Measurements from ENCODE around the gene RGL1. TPM values are rescaled to one million over a fixed set of nuclear protein-coding genes. Genes with fewer than 3 reads are reported as not detected.

RGL1 gene
- total RNA-seq, 2 experiments from 2014 or later, result 2.0 TPM

- intact Hi-C loops (cut with DNase I, micrococcal nuclease), result no loop called here
- Mint-ChIP-seq H3K36me3 (ENCODE audit: low read depth) (no peaks in the 10 kb centered on the region), H3K9me3 (ENCODE audit: low read depth) (no peaks in the 10 kb centered on the region), H3K4me3 (no peak overlapping the region), H3K27ac (no peak overlapping the region), H3K4me1 (peaks cover 15% of the 10 kb centered on the region), H3K27me3 (no peaks in the 10 kb centered on the region)
- CTCF ChIA-PET, result no interaction called here
- POLR2A ChIA-PET, result no interaction called here
- ATAC-seq (no peak), DNase-seq (no peak)
Measured at GRCh38 chr1:183872403-183872802, 67.5 kb downstream of the RGL1 start.

- DNase-seq (no peak), ATAC-seq (peak; percentile 64)
- intact Hi-C loops (cut with DNase I, micrococcal nuclease), result no loop called here
- Mint-ChIP-seq H3K9me3 (ENCODE audit: low read depth) (no peaks in the 10 kb centered on the region), H3K27ac (peak overlapping the region; percentile 58), H3K4me3 (no peak overlapping the region), H3K36me3 (ENCODE audit: low read depth) (no peaks in the 10 kb centered on the region), H3K27me3 (no peaks in the 10 kb centered on the region), H3K4me1 (peaks cover 15% of the 10 kb centered on the region)
- CTCF ChIA-PET, result no interaction called here
- POLR2A ChIA-PET, result no interaction called here
Measured at GRCh38 chr1:183873642-183874041, 68.7 kb downstream of the RGL1 start.

DNA sequence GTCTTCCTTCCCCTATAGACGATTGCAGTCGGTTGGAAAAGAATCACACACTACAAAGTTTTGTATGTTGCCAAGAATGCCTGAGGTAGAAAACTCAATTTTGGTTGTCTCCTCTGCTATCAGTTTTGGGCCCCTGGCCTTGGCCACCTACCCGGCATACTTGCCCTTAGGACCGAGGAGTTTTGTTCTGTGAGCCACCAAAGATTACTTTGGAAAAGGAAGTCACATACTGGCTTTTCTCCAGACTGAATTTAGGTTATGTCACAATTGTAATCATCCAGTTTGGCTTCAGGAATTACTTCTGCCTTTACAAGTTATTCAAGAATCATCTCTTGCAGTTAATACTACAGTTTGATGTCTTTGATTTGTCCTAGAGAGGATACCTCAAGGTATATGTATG, 71.4 kb downstream of the RGL1 start:
- Mint-ChIP-seq H3K27ac (no peak overlapping the region), H3K4me3 (no peak overlapping the region), H3K9me3 (ENCODE audit: low read depth) (no peaks in the 10 kb centered on the region), H3K36me3 (ENCODE audit: low read depth) (no peaks in the 10 kb centered on the region), H3K4me1 (peaks cover 15% of the 10 kb centered on the region), H3K27me3 (no peaks in the 10 kb centered on the region)
- CTCF ChIA-PET, result interaction anchor here (0.6 kb wide), 1 partner anchor 39 kb away, joined by 3 read pairs; no protein-coding TSS in a partner anchor
- DNase-seq (no peak), ATAC-seq (no peak)
- intact Hi-C loops (cut with DNase I, micrococcal nuclease), result no loop called here
- POLR2A ChIA-PET, result no interaction called here

GRCh38 chr1:183877053-183877720, 72.3 kb downstream of the RGL1 start:
- no peak overlapping the region for H3K4me3 Mint-ChIP-seq
- no peaks in the 10 kb centered on the region for H3K36me3 Mint-ChIP-seq (ENCODE audit: low read depth)
- peaks cover 15% of the 10 kb centered on the region for H3K4me1 Mint-ChIP-seq
- no peak for DNase-seq
- ChIA-PET CTCF (interaction anchor here (0.8 kb wide), 1 partner anchor 11 kb away, joined by 3 read pairs; no protein-coding TSS in a partner anchor), POLR2A (no interaction called here)
- H3K27me3 Mint-ChIP-seq, result no peaks in the 10 kb centered on the region
- intact Hi-C loops (cut with DNase I, micrococcal nuclease), result no loop called here
- H3K27ac Mint-ChIP-seq, result no peak overlapping the region
- H3K9me3 Mint-ChIP-seq (ENCODE audit: low read depth), result no peaks in the 10 kb centered on the region
- ATAC-seq, result no peak

- no peaks in the 10 kb centered on the region for H3K9me3 Mint-ChIP-seq (ENCODE audit: low read depth)
- no peak overlapping the region for H3K27ac Mint-ChIP-seq
- DNase-seq, result no peak
- H3K4me3 Mint-ChIP-seq, result no peak overlapping the region
- ChIA-PET POLR2A (no interaction called here), CTCF (no interaction called here)
- peaks cover 1% of the 10 kb centered on the region for H3K4me1 Mint-ChIP-seq
- no peak for ATAC-seq
- intact Hi-C loops (cut with DNase I, micrococcal nuclease), result no loop called here
- peaks cover 4% of the 10 kb centered on the region for H3K36me3 Mint-ChIP-seq (ENCODE audit: low read depth)
- no peaks in the 10 kb centered on the region for H3K27me3 Mint-ChIP-seq
Measured at GRCh38 chr1:183879494-183879893, 74.6 kb downstream of the RGL1 start.

GRCh38 chr1:183879966-183880365, 75.0 kb downstream of the RGL1 start:
- Mint-ChIP-seq H3K27ac (no peak overlapping the region), H3K9me3 (ENCODE audit: low read depth) (no peaks in the 10 kb centered on the region), H3K4me3 (no peak overlapping the region), H3K4me1 (no peaks in the 10 kb centered on the region), H3K36me3 (ENCODE audit: low read depth) (peaks cover 4% of the 10 kb centered on the region), H3K27me3 (no peaks in the 10 kb centered on the region)
- CTCF ChIA-PET, result no interaction called here
- intact Hi-C loops (cut with DNase I, micrococcal nuclease), result no loop called here
- DNase-seq (no peak), ATAC-seq (no peak)
- POLR2A ChIA-PET, result no interaction called here

DNA sequence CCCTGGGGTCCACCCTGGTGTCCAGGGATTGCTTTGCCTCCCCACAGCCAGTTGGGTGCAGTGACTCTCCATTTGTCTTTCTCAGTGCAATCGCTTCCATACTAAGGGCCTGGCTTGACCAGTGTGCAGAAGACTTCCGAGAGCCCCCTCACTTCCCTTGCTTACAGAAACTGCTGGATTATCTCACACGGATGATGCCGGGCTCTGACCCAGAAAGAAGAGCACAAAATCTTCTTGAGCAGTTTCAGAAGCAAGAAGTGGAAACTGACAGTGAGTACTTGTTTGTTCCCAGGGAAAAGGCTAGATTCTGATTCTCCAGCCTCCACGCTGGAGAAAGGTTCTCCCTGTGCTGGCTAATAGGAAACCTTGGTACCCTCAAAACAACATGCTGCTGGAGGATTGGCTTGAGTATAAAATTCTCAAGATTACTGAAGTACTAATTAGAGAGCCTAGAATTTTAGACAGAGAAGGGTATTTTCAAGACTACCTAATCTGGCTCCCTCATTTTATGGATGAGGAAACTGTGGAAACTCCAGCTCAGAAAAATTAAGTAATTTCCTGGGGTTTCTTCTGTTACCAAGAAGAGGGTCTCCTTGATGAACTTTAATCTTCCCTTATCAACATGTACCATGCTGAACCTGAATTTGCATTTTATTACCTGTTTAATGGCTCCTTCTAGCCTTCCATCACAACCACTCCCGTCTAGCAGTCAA, 75.8 kb downstream of the RGL1 start:
- DNase-seq (no peak), ATAC-seq (no peak)
- no peak overlapping the region for H3K4me3 Mint-ChIP-seq
- H3K27ac Mint-ChIP-seq, result no peak overlapping the region
- peaks cover 4% of the 10 kb centered on the region for H3K36me3 Mint-ChIP-seq (ENCODE audit: low read depth)
- ChIA-PET POLR2A (no interaction called here), CTCF (no interaction called here)
- intact Hi-C loops (cut with DNase I, micrococcal nuclease), result no loop called here
- peaks cover 3% of the 10 kb centered on the region for H3K4me1 Mint-ChIP-seq
- H3K27me3 Mint-ChIP-seq, result no peaks in the 10 kb centered on the region
- H3K9me3 Mint-ChIP-seq (ENCODE audit: low read depth), result no peaks in the 10 kb centered on the region

- ChIA-PET POLR2A (no interaction called here), CTCF (interaction anchor here (0.7 kb wide), 1 partner anchor 210 kb away, joined by 3 read pairs; no protein-coding TSS in a partner anchor)
- intact Hi-C loops (cut with DNase I, micrococcal nuclease), result no loop called here
- no peaks in the 10 kb centered on the region for H3K9me3 Mint-ChIP-seq (ENCODE audit: low read depth)
- no peak overlapping the region for H3K4me3 Mint-ChIP-seq
- ATAC-seq (no peak), DNase-seq (no peak)
- no peaks in the 10 kb centered on the region for H3K27me3 Mint-ChIP-seq
- peaks cover 3% of the 10 kb centered on the region for H3K4me1 Mint-ChIP-seq
- peaks cover 4% of the 10 kb centered on the region for H3K36me3 Mint-ChIP-seq (ENCODE audit: low read depth)
- no peak overlapping the region for H3K27ac Mint-ChIP-seq
Measured at GRCh38 chr1:183881387-183882131, 76.6 kb downstream of the RGL1 start.

- peaks cover 12% of the 10 kb centered on the region for H3K4me1 Mint-ChIP-seq
- no peaks in the 10 kb centered on the region for H3K27me3 Mint-ChIP-seq
- no peak overlapping the region for H3K27ac Mint-ChIP-seq
- DNase-seq, result no peak
- H3K4me3 Mint-ChIP-seq, result no peak overlapping the region
- no peak for ATAC-seq
- H3K36me3 Mint-ChIP-seq (ENCODE audit: low read depth), result peaks cover 4% of the 10 kb centered on the region
- POLR2A ChIA-PET, result no interaction called here
- intact Hi-C loops (cut with DNase I, micrococcal nuclease), result no loop called here
- CTCF ChIA-PET, result interaction anchor here (0.7 kb wide), 1 partner anchor 211 kb away, joined by 3 read pairs; no protein-coding TSS in a partner anchor
- H3K9me3 Mint-ChIP-seq (ENCODE audit: low read depth), result no peaks in the 10 kb centered on the region
Measured at GRCh38 chr1:183882335-183883167, 77.6 kb downstream of the RGL1 start.

- POLR2A ChIA-PET, result interaction anchor here (0.5 kb wide), 1 partner anchor 549 kb away, joined by 5 read pairs; no protein-coding TSS in a partner anchor
- intact Hi-C loops (cut with DNase I, micrococcal nuclease), result no loop called here
- Mint-ChIP-seq H3K36me3 (ENCODE audit: low read depth) (peaks cover 4% of the 10 kb centered on the region), H3K27ac (no peak overlapping the region), H3K9me3 (ENCODE audit: low read depth) (no peaks in the 10 kb centered on the region), H3K4me1 (peaks cover 22% of the 10 kb centered on the region), H3K4me3 (no peak overlapping the region), H3K27me3 (no peaks in the 10 kb centered on the region)
- DNase-seq, result no peak
- CTCF ChIA-PET, result no interaction called here
- no peak for ATAC-seq
Measured at GRCh38 chr1:183883623-183884022, 78.7 kb downstream of the RGL1 start.

DNA sequence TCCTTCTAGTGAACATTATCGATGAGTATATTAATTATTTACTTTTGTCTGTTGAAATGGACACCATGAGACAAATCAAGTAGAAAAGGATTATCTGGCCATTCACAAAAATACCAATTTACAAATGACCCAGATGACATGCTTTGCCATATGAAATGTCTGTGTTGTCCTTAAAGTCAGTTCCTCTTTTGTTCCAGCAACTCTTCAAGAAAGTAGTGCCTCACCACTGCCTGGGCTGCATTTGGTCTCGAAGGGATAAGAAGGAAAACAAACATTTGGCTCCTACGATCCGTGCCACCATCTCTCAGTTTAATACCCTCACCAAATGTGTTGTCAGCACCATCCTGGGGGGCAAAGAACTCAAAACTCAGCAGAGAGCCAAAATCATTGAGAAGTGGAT, 79.6 kb downstream of the RGL1 start:
- ChIA-PET CTCF (no interaction called here), POLR2A (no interaction called here)
- Mint-ChIP-seq H3K9me3 (ENCODE audit: low read depth) (no peaks in the 10 kb centered on the region), H3K4me3 (no peak overlapping the region), H3K36me3 (ENCODE audit: low read depth) (peaks cover 4% of the 10 kb centered on the region), H3K27ac (no peak overlapping the region), H3K27me3 (no peaks in the 10 kb centered on the region), H3K4me1 (peaks cover 31% of the 10 kb centered on the region)
- no peak for ATAC-seq
- intact Hi-C loops (cut with DNase I, micrococcal nuclease), result no loop called here
- no peak for DNase-seq
